Activated CD4-positive, alpha-beta T cell treated with anti-CD3 and anti-CD28 coated beads, Interleukin-2, amount 10 ng/mL, durations not matched to agents 7 days and 5 days (primary cell): ENCODE measurements around the gene LGALS4. TPM values are rescaled to one million over a fixed set of nuclear protein-coding genes. Genes with fewer than 3 reads are reported as not detected.

Experiments
- CTCF ChIA-PET: fragments of 350-600 bp; sonication (Branson Sonifier 250); formaldehyde crosslinking; loops from one replicate; lab custom pipeline; 2021; ENCODE audit warnings: antibody characterized with exemption; lab: Charles Lee
- POLR2A ChIA-PET: fragments of 350-600 bp; sonication (Branson Sonifier 250); formaldehyde crosslinking; loops from one replicate; lab custom pipeline; 2021; ENCODE audit warnings: antibody characterized with exemption; lab: Charles Lee
- DNase-seq: peaks from one replicate; pipeline ENCODE4 v3.0.0-alpha.2; 2020
- H3K27ac Mint-ChIP-seq: one replicate; pipeline ENCODE4 v1.8.0; 2021; ENCODE audit warnings: mild to moderate bottlenecking, moderate library complexity, mixed read lengths
- H3K27me3 Mint-ChIP-seq: one replicate; pipeline ENCODE4 v1.8.0; 2021; ENCODE audit warnings: mixed read lengths
- H3K36me3 Mint-ChIP-seq: one replicate; pipeline ENCODE4 v1.8.0; 2021; ENCODE audit warnings: low read depth, mixed read lengths
- H3K4me1 Mint-ChIP-seq: one replicate; pipeline ENCODE4 v1.8.0; 2021; ENCODE audit warnings: mixed read lengths
- H3K4me3 Mint-ChIP-seq: one replicate; pipeline ENCODE4 v1.8.0; 2021; ENCODE audit warnings: mild to moderate bottlenecking, moderate library complexity, mixed read lengths
- H3K9me3 Mint-ChIP-seq: one replicate; pipeline ENCODE4 v1.8.0; 2021; ENCODE audit warnings: mixed read lengths
- total RNA-seq, 2 experiments: library from RNA; stranded (reverse); gene quantifications; one replicate each; pipeline ENCODE4 v1.2.3, GENCODE V29; 2021

Gene LGALS4
- total RNA-seq, 2 experiments from 2014 or later, result 2.1 to 2.3 TPM

DNA sequence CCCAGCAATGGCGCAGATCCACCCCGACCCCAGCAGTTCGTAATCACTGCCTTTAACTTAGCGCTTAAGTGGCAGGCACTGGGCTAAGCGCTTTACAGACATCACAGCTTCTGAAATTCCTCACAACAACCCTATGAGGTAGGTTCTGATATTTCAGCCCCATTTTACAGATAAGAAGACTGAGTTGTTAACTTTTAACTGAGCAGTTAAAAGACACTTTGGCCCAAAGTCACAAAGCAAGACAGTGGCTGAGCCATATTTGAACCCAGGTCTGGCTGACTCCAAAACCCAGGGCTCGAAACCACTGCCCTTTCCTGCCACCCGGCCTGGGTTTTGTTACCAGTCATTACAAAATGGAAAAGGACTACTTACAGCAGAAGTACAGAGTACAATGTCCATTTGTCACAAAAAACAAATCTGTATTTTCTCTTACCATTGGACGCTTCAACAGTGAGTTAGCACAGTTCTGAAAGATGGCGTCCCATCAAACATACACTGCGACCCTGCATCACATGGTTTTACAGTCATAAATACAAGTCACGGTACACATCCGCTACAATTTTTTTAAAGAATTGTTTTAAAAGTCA lies 28.5 kb upstream of the LGALS4 start:
- no peak for DNase-seq
- Mint-ChIP-seq H3K9me3 (no peaks in the 10 kb centered on the region), H3K4me1 (peaks cover 73% of the 10 kb centered on the region), H3K27me3 (no peaks in the 10 kb centered on the region), H3K36me3 (peaks cover 95% of the 10 kb centered on the region), H3K27ac (peak overlapping the region; percentile 95), H3K4me3 (peak overlapping the region; percentile 69)
- ChIA-PET CTCF (interaction anchor here (0.6 to 1.1 kb wide), 3 partner anchors 10 to 89 kb away, joined by 3 to 4 read pairs (median 4); partner anchors contain the start of genes MRPS12 and SARS2), POLR2A (no interaction called here)

GRCh38 chr19:38840583-38840968 lies 27.8 kb upstream of the LGALS4 start:
- H3K4me3 Mint-ChIP-seq, result no peak overlapping the region
- peaks cover 67% of the 10 kb centered on the region for H3K4me1 Mint-ChIP-seq
- CTCF ChIA-PET, result interaction anchor here (0.6 to 1.1 kb wide), 4 partner anchors 9 to 90 kb away, joined by 3 to 4 read pairs (median 4); partner anchors contain the start of genes MRPS12 and SARS2
- H3K9me3 Mint-ChIP-seq, result no peaks in the 10 kb centered on the region
- H3K36me3 Mint-ChIP-seq, result peaks cover 93% of the 10 kb centered on the region
- H3K27me3 Mint-ChIP-seq, result no peaks in the 10 kb centered on the region
- no peak for DNase-seq
- POLR2A ChIA-PET, result no interaction called here
- peak overlapping the region; percentile 95 for H3K27ac Mint-ChIP-seq

DNA sequence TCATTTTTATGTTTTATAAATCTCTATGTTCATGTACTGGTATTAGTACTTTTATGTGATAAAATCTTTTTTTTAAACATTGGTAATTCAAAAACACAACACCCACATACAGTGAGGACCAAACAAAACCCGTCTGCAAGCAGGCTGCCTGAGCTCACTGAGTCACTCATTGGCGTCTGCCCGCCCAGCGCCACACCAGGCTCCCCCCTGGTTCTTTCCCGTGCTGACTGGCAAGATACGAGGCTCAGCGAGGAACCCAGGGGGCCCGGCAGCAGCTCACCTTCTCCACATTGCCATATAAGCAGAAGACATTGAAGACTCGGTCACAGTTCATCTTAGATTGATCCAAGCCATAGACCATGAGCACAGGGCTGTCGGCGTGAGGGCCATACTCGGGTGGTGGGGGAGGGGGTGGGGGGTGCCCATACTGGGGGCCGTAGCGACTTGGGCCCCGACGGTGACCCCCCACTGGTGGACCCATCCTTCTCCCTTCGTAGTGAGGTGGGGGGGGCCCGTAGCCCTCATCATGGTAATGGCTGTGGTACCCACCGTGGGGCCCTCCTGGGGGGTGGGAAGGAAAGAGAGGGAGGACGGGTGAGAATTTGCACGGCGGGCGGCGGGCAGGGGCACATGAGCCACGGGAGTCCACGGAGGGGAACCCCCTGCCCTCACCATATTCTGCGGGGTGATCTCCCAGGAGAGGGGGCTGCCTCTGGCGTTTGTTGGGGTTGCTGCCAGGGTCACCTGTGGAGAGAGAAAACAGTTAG lies 27.3 kb upstream of the LGALS4 start:
- DNase-seq, result no peak
- Mint-ChIP-seq H3K27ac (no peak overlapping the region), H3K9me3 (no peaks in the 10 kb centered on the region), H3K27me3 (no peaks in the 10 kb centered on the region), H3K4me3 (no peak overlapping the region), H3K4me1 (peaks cover 64% of the 10 kb centered on the region), H3K36me3 (peaks cover 91% of the 10 kb centered on the region)
- ChIA-PET POLR2A (no interaction called here), CTCF (interaction anchor here (0.6 to 1.1 kb wide), 4 partner anchors 9 to 90 kb away, joined by 3 to 4 read pairs (median 4); partner anchors contain the start of genes MRPS12 and SARS2)

DNA sequence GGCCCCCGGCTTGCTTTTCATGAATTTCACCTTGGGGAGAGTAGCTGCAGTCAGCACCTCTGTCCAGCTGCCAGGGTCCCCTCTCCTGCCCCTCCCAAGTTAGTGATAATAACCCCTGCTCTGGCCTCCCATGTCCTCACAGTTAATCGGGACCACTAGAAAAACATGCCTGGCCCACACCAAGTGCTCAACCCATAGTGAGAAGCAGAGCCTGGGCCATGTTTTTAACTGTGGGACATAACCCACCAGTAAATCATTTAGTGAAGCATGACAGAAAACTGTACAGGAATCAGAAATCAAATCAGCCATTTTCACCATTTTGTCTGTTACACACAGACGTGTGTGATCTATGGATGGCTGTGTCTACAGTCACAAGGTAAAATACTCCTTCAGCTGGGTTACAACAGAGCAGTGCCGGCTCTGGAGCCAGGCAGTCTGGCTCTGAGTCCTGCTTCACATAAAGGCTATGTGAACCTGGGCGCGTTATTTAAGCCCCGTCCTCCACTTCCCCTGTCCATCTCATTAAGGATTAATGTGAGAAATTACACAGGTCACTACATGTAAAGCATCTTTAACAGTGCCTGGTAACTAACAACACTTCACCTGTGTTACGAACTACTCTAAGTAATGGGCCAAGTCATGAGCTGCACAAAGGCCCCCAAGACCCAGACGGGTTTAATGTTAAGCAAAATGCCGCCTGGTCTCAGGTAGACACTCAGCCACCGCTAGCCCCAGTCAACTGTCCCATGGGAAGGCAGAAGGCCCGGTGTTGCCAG lies 26.4 kb upstream of the LGALS4 start:
- Mint-ChIP-seq H3K36me3 (peaks cover 85% of the 10 kb centered on the region), H3K9me3 (no peaks in the 10 kb centered on the region), H3K4me3 (no peak overlapping the region), H3K27me3 (no peaks in the 10 kb centered on the region), H3K27ac (peak overlapping the region; percentile 42), H3K4me1 (peaks cover 59% of the 10 kb centered on the region)
- no peak for DNase-seq
- ChIA-PET POLR2A (no interaction called here), CTCF (interaction anchor here (1.0 to 1.8 kb wide), 2 partner anchors 8 to 91 kb away, joined by 4 to 6 read pairs; partner anchors contain the start of genes MRPS12 and SARS2)

- Mint-ChIP-seq H3K9me3 (no peaks in the 10 kb centered on the region), H3K27me3 (no peaks in the 10 kb centered on the region), H3K4me1 (peaks cover 55% of the 10 kb centered on the region), H3K4me3 (no peak overlapping the region), H3K36me3 (peaks cover 77% of the 10 kb centered on the region), H3K27ac (peak overlapping the region; percentile 42)
- DNase-seq, result no peak
- ChIA-PET CTCF (interaction anchor here (1.0 to 1.8 kb wide), 3 partner anchors 9 to 92 kb away, joined by 4 to 6 read pairs (median 6); partner anchors contain the start of genes MRPS12 and SARS2), POLR2A (no interaction called here)
These were observed 25.7 kb upstream of the LGALS4 start for GRCh38 chr19:38838208-38838985.

GRCh38 chr19:38837656-38838121 lies 24.9 kb upstream of the LGALS4 start:
- Mint-ChIP-seq H3K9me3 (no peaks in the 10 kb centered on the region), H3K4me3 (no peak overlapping the region), H3K27me3 (no peaks in the 10 kb centered on the region), H3K4me1 (peaks cover 52% of the 10 kb centered on the region), H3K36me3 (peaks cover 70% of the 10 kb centered on the region), H3K27ac (no peak overlapping the region)
- POLR2A ChIA-PET, result no interaction called here
- DNase-seq, result no peak
- CTCF ChIA-PET, result interaction anchor here (1.2 to 1.8 kb wide), 2 partner anchors 11 to 93 kb away, joined by 6 read pairs; partner anchors contain the start of genes MRPS12 and SARS2

- no peak for DNase-seq
- CTCF ChIA-PET, result interaction anchor here (1.2 to 1.8 kb wide), 2 partner anchors 12 to 93 kb away, joined by 6 read pairs; partner anchors contain the start of genes MRPS12 and SARS2
- POLR2A ChIA-PET, result no interaction called here
- no peak overlapping the region for H3K4me3 Mint-ChIP-seq
- H3K36me3 Mint-ChIP-seq, result peaks cover 65% of the 10 kb centered on the region
- H3K27ac Mint-ChIP-seq, result no peak overlapping the region
- no peaks in the 10 kb centered on the region for H3K27me3 Mint-ChIP-seq
- H3K4me1 Mint-ChIP-seq, result peaks cover 50% of the 10 kb centered on the region
- H3K9me3 Mint-ChIP-seq, result no peaks in the 10 kb centered on the region
These were observed 24.4 kb upstream of the LGALS4 start for GRCh38 chr19:38836983-38837626.

- CTCF ChIA-PET, result interaction anchor here (0.6 kb wide), 1 partner anchor 1655 kb away, joined by 3 read pairs; no protein-coding TSS in a partner anchor
- peaks cover 49% of the 10 kb centered on the region for H3K4me1 Mint-ChIP-seq
- H3K9me3 Mint-ChIP-seq, result no peaks in the 10 kb centered on the region
- no peak overlapping the region for H3K4me3 Mint-ChIP-seq
- no peak overlapping the region for H3K27ac Mint-ChIP-seq
- no peaks in the 10 kb centered on the region for H3K27me3 Mint-ChIP-seq
- DNase-seq, result no peak
- POLR2A ChIA-PET, result no interaction called here
- peaks cover 59% of the 10 kb centered on the region for H3K36me3 Mint-ChIP-seq
These were observed 23.6 kb upstream of the LGALS4 start for GRCh38 chr19:38836159-38836982.

DNA sequence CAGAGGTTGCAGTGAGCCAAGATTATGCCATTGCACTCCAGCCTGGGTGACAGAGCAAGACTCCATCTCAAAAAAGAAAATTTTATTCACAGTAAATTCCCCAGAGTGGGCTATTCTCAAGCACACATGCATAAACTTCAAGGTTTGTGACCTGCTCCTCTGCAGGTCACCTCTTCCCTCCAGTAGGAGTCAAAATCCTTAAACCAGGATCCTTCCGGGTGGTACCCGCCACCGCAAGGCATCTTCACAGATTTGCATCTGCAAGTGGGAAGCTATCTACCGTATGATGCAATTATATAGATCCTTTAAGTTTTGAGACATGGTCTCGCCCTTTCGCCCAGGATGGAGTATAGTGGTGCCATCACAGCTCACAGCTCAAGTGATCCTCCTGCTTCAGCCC lies 21.8 kb upstream of the LGALS4 start:
- H3K4me1 Mint-ChIP-seq, result peaks cover 48% of the 10 kb centered on the region
- no peaks in the 10 kb centered on the region for H3K27me3 Mint-ChIP-seq
- CTCF ChIA-PET, result interaction anchor here (1.4 kb wide), 1 partner anchor 12 kb away, joined by 3 read pairs; no protein-coding TSS in a partner anchor
- POLR2A ChIA-PET, result no interaction called here
- DNase-seq, result no peak
- peaks cover 58% of the 10 kb centered on the region for H3K36me3 Mint-ChIP-seq
- no peak overlapping the region for H3K27ac Mint-ChIP-seq
- H3K9me3 Mint-ChIP-seq, result no peaks in the 10 kb centered on the region
- no peak overlapping the region for H3K4me3 Mint-ChIP-seq

DNA sequence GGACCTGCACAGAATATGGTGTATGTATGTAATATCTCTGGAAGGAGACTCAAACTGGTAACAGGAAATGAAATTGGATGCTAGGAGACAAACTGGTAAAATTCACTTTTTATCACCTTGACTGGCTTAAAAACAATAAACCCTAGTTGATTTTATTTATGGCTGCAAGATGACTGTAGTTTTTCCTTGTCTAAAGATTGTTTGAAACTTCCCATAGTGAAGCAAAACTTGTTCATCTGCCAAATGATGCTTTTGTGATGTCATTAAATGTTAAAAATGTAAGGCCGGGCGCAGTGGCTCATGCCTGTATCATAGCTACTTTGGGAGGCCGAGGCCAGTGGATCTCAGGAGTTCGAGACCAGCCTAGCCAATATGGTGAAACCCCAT lies 21.4 kb upstream of the LGALS4 start:
- Mint-ChIP-seq H3K4me3 (no peak overlapping the region), H3K9me3 (no peaks in the 10 kb centered on the region), H3K36me3 (peaks cover 55% of the 10 kb centered on the region), H3K27ac (no peak overlapping the region), H3K4me1 (peaks cover 46% of the 10 kb centered on the region), H3K27me3 (no peaks in the 10 kb centered on the region)
- CTCF ChIA-PET, result interaction anchor here (1.4 kb wide), 1 partner anchor 12 kb away, joined by 3 read pairs; no protein-coding TSS in a partner anchor
- POLR2A ChIA-PET, result interaction anchor here (0.6 kb wide), 1 partner anchor 33 kb away, joined by 4 read pairs; no protein-coding TSS in a partner anchor
- no peak for DNase-seq

GRCh38 chr19:38833092-38833425 lies 20.3 kb upstream of the LGALS4 start:
- no peak for DNase-seq
- H3K27ac Mint-ChIP-seq, result peak overlapping the region; percentile 50
- H3K36me3 Mint-ChIP-seq, result peaks cover 49% of the 10 kb centered on the region
- POLR2A ChIA-PET, result no interaction called here
- H3K9me3 Mint-ChIP-seq, result no peaks in the 10 kb centered on the region
- peaks cover 42% of the 10 kb centered on the region for H3K4me1 Mint-ChIP-seq
- H3K4me3 Mint-ChIP-seq, result no peak overlapping the region
- no peaks in the 10 kb centered on the region for H3K27me3 Mint-ChIP-seq
- CTCF ChIA-PET, result interaction anchor here (1.4 kb wide), 1 partner anchor 98 kb away, joined by 4 read pairs; the partner anchor contains the start of genes MRPS12 and SARS2
